Activated CD8-positive, alpha-beta memory T cell treated with anti-CD3 and anti-CD28 coated beads for 4 hours (primary cell): ENCODE measurements around the gene UTF1.
"Not testable (repeated sequence)": the region's sequence is repeated elsewhere in the genome, so short reads cannot be mapped to it uniquely, and the experiment has no call there.

ENCODE experiments used
- DNase-seq, 2 donors: peaks; one replicate each; pipeline ENCODE4 v3.0.0-alpha.2; 2020; ENCODE audit warnings: low read depth in 2 of 2

Gene UTF1

GRCh38 chr10:133265052-133265451 lies 35.0 kb downstream of the UTF1 start:
- not testable (repeated sequence) for DNase-seq

- no peak for DNase-seq
Measured at GRCh38 chr10:133266056-133266795, 36.2 kb downstream of the UTF1 start.

- no peak for DNase-seq
Measured at GRCh38 chr10:133267293-133267692, 37.3 kb downstream of the UTF1 start.

- DNase-seq: no peak
Measured at GRCh38 chr10:133267829-133268228, 37.8 kb downstream of the UTF1 start.

GRCh38 chr10:133268532-133268931 lies 38.5 kb downstream of the UTF1 start:
- no peak for DNase-seq

- no peak for DNase-seq
Measured at GRCh38 chr10:133269367-133269766, 39.4 kb downstream of the UTF1 start.

- no peak for DNase-seq
Measured at GRCh38 chr10:133270204-133270603, 40.2 kb downstream of the UTF1 start.

GRCh38 chr10:133270773-133271297 lies 40.8 kb downstream of the UTF1 start:
- DNase-seq: no peak

- no peak for DNase-seq
Measured at GRCh38 chr10:133271521-133272300, 41.7 kb downstream of the UTF1 start.

GRCh38 chr10:133272301-133272963 lies 42.4 kb downstream of the UTF1 start:
- no peak for DNase-seq

GRCh38 chr10:133272964-133273420 lies 43.0 kb downstream of the UTF1 start:
- no peak for DNase-seq

GRCh38 chr10:133273534-133274143 lies 43.6 kb downstream of the UTF1 start:
- DNase-seq: no peak

- DNase-seq: peak; percentile 71 to 72
Measured at GRCh38 chr10:133274751-133275683, 45.0 kb downstream of the UTF1 start.

GRCh38 chr10:133275684-133276092 lies 45.7 kb downstream of the UTF1 start:
- DNase-seq: no peak

GRCh38 chr10:133276100-133276434 lies 46.0 kb downstream of the UTF1 start:
- DNase-seq: no peak

GRCh38 chr10:133276435-133277201 lies 46.6 kb downstream of the UTF1 start, which contains the start of gene ADAM8:
TSS of gene ADAM8 (minus strand) at chr10:133276868. CDS start at chr10:133276817, 51 bp downstream.
- no peak for DNase-seq

GRCh38 chr10:133277277-133277992 lies 47.4 kb downstream of the UTF1 start:
- no peak for DNase-seq

GRCh38 chr10:133277993-133278576 lies 48.1 kb downstream of the UTF1 start:
- DNase-seq: no peak
